ENCODE measurements around the gene PPP6C.
A peak's percentile ranks its signal among the peaks of the same experiment; 100 is the strongest.

Gene PPP6C

DNA sequence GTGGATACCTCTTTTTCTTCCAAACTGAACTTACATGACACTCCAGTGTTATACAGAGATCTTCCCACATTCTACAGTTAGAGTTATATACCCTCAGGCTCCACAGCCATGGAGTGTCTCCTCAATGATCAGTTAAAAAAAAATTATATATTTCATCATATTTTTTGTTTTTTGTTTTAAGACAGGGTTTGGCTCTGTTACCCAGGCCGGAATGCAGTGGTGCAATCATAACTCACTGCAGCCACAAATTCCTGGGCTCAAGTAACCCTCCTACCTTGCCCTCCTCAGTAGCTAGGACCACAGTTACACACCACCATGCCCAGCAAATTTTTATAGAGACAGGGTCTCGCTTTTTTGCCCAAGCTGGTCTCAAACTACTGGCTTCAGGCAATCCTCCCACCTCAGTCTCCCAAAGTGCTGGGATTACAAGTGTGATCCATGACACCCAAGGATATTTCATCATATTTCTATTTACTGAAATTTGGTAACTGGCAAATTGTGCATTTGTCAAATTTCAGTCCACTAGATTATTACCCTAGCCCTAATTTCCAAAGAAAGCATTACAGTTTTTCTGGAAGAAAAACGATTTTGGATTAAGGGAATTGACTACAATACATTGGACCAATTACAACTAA lies 28.2 kb downstream of the PPP6C start:
- no peak for TF ChIP-seq GATA1 (IDR thresholded peaks at IDR 0.05; ENCODE audit: low read depth, low read length)
- no peak for TF ChIP-seq POLR2A (IDR thresholded peaks at IDR 0.05; ENCODE audit: low read length)
- DNase-seq, result no peak

DNA sequence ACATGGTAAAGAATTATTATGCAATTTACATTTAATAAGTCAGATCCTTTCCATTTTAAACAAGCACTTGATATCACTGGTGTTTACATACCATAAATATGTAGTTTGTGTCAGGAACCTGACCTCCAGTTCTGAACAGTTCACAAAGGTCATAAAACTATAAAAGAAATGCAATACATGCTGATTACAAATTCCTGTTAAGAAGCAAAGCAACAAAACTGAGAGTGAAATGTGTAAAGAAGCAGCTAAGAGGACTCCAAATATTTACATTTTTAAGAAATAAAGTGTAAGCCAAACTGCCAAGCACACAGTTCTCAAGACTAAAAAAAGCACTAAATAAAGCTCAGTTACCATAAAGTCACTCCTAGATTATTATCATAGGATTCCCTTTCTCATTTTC lies 28.9 kb downstream of the PPP6C start:
- TF ChIP-seq GATA1 (IDR thresholded peaks at IDR 0.05; ENCODE audit: low read depth, low read length) (no peak), POLR2A (IDR thresholded peaks at IDR 0.05; ENCODE audit: low read length) (no peak)
- no peak for DNase-seq

DNA sequence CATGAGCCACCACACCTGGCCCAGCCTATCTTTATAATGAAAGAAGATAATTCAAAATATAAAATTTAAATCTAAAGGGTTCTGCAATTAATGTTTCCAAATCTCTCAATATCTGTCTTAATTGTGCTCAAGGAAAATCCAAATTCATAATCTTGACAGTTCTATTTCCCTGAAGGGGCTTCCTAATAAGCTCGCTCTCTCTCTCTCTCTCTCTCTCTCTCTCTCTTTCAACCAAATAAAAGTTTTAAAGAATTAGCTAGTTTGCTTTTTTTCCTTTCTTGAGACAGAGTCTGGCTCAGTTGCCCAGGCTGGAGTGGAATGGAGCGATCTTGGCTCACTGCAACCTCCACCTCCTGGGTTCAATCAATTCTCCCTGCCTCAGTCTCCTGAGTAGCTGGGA lies 33.1 kb downstream of the PPP6C start:
- no peak for TF ChIP-seq POLR2A (IDR thresholded peaks at IDR 0.05; ENCODE audit: low read length)
- no peak for TF ChIP-seq GATA1 (IDR thresholded peaks at IDR 0.05; ENCODE audit: low read depth, low read length)
- DNase-seq, result no peak

DNA sequence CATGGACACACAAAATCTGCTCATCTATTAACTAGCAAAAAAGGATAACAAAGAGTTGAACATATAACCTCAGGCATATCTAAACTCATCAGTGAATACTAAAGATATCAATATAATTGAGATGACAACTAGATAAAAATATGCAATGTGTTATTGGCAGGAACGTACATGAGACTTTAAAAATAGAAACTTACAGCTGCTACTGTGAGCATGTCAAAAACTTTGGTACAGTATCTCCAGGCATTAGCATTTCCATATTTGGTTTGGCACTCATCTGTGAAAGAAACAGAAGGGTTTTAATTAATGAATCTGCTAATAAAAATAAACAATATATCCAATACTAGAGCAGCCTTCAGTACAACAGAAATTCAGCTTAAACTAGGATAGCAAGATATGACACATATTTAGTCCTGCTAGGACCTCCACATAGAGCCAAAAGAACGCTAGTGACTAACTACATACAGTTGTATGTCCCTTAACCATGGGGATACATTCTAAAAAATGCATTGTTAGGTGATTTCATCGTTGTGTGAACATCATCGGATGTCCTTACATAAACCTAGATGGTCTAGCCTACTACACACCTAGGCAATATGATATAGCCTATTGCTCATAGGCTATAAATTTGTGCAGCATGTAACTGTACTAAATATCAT lies 35.8 kb downstream of the PPP6C start:
- TF ChIP-seq GATA1 (IDR thresholded peaks at IDR 0.05; ENCODE audit: low read depth, low read length) (no peak), POLR2A (IDR thresholded peaks at IDR 0.05; ENCODE audit: low read length) (no peak)
- DNase-seq, result no peak

DNA sequence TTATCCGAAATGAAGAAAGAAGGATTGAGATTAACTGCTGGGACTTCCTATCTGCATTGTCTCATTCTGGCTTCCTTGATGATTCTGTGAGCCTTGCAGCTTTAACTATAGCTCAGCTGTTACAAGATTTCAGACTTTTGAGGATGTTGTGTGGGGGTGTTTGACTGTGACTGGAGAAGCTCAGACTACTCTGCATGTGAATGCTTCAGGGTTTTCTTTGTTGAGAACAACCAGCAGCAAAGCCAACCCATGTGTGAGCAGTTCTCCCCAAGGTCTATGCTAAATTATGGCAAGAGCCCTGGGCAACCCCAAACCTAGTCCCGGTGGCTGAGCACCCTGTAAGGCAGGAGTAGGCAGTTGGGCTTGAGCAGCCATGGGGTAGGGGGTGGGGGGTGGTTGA lies 37.9 kb downstream of the PPP6C start:
- no peak for TF ChIP-seq GATA1 (IDR thresholded peaks at IDR 0.05; ENCODE audit: low read depth, low read length)
- no peak for TF ChIP-seq POLR2A (IDR thresholded peaks at IDR 0.05; ENCODE audit: low read length)
- DNase-seq, result no peak

DNA sequence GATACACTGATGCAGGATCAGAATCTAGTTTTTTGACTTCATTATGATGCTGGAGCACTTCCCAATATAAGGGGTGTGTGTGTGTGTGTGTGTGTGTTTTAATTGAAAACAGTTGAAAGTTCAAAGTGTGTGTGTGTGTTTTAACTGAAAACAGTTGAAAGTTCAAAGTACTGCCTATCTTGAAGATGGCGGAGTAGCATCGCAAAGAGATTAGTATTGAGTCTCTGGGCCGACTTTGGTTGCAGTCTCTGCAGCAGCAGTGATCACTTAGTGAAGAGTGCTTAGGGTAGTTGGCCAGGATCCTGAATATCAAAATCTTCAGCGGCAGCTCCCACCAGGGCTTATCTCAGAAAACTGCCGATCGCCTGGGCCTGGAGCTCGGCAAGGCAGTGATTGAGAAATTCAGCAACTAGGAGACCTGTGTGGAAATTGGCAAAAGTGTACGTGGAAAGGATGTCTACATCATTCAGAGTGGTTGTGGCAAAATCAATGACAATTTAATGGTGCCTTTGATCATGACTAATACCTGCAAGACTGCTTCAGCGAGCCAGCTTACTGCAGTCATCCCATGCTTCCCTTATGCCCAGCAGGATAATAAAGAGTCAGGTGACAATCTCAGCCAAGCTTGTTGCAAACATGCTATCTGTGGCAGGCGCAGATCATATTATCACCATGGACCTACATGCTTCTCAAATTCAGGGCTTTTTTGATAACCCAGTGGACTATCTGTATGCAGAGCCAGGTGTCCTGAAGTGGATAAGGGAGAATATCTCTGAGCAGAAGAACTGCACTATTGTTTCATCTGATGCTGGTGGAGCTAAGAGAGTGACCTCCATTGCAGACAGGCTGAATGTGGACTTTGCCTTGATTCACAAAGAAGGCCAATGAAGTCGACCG lies 39.0 kb downstream of the PPP6C start:
- TF ChIP-seq GATA1 (IDR thresholded peaks at IDR 0.05; ENCODE audit: low read depth, low read length) (no peak), POLR2A (IDR thresholded peaks at IDR 0.05; ENCODE audit: low read length) (no peak)
- DNase-seq, result peak; percentile 29 to 87

DNA sequence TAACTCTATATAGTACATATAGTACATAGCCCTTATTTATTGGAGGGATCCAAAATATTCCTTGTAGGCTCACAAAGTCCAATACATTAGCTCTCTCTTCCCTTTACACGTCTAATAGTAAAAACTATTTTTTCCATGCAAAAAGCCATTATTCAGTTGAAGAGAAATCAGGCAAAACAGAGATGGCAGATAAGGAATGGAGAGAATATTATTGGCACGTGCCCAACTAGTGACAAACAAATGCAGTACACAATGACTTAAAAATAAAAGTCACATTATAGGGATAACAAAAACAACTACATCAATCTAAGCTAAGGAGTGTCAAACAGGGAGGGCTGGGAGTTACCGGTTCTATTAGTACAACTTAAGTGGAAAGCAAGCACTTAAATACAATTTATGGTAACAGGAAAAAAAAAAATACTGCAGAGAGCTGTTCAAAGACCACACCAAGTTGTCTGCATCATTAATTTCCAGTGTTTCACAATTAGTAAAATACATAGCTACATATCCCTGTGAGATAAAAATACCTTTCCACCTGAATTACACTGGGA lies 42.1 kb downstream of the PPP6C start:
- peak; percentile 29 to 30 for DNase-seq
- TF ChIP-seq POLR2A (IDR thresholded peaks at IDR 0.05; ENCODE audit: low read length) (no peak), GATA1 (IDR thresholded peaks at IDR 0.05; ENCODE audit: low read depth, low read length) (no peak)

DNA sequence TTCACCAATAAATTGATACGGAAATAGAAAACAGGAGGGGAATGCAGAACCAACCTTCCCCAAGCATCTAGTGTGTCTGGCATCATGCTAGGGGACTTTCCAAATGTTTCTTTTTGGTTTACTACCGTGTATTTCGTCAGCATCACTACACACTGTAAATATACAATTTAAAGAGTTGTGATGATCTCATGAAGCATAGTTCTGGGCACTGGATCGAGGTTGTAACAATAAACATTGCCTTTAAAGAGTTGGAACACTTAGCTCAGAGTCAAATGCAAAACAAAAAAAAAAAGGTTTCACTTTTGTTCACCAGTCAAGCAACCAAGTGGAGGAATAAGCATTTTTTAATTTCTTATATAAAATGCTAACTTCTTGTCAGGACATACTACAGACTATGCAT lies 43.4 kb downstream of the PPP6C start:
- DNase-seq, result no peak
- TF ChIP-seq GATA1 (IDR thresholded peaks at IDR 0.05; ENCODE audit: low read depth, low read length) (no peak), POLR2A (IDR thresholded peaks at IDR 0.05; ENCODE audit: low read length) (no peak)

DNA sequence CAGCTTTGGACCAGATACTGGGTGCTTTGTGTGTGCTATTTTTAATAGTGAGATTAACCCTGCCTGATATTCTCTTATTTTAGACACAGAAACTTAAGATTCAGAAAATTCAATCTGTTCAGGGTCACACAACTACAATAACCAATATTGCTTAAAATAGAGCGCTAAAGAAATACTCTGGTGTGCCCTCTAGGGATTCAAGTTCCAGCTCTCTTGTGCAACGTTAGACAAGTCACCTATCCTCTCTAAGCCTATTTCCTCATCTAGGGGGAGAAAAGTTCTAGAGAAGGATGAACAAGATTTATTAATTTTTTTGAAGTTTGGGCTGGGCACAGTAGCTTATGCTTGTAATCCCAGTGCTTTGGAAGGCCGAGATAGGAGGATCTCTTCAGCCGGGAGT lies 44.2 kb downstream of the PPP6C start:
- no peak for DNase-seq
- TF ChIP-seq POLR2A (IDR thresholded peaks at IDR 0.05; ENCODE audit: low read length), result no peak
- no peak for TF ChIP-seq GATA1 (IDR thresholded peaks at IDR 0.05; ENCODE audit: low read depth, low read length)

DNA sequence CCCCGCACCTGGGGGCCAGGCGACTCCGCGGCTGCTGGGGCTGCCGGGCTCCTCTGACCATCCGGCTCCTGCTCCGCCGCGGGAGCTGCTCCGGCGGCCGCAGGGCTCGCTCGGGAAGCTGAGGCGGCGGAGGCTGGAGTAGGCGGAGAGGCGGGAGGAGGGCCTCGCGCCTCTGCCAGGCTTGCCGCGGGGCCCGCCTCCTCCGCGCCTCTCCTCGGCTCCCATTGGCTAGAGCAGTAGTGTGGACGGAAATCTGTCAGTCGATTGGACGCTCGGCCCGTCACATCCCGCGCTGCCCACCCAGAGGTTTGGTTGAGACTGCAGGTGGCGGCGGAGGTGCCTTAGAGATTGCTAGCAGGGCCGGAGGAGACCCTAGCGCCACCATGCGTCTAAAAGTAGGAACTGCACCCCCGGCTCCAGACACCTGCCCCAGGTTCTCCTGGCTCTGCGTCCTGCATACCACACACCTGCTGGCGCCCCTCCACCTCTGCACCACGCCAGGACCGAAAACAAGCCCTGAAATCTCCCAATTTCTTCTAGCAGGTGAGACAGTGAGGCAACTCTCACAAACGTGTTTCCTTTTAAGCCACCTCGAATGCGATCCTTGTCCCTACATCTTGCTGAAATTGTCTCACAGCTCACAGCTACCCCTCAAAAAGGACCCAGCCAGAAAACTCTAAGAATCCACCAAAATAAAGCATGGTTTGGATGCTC lies 46.1 kb downstream of the PPP6C start, which contains the start of gene SCAI:
Gene SCAI (minus strand): TSS at position 152 of the 714 bp plus-strand sequence. CDS start 91 bp downstream, at position 61.
- TF ChIP-seq POLR2A (IDR thresholded peaks at IDR 0.05; ENCODE audit: low read length) (peak; percentile 31), GATA1 (IDR thresholded peaks at IDR 0.05; ENCODE audit: low read depth, low read length) (no peak)
- peak; percentile 99 for DNase-seq

DNA sequence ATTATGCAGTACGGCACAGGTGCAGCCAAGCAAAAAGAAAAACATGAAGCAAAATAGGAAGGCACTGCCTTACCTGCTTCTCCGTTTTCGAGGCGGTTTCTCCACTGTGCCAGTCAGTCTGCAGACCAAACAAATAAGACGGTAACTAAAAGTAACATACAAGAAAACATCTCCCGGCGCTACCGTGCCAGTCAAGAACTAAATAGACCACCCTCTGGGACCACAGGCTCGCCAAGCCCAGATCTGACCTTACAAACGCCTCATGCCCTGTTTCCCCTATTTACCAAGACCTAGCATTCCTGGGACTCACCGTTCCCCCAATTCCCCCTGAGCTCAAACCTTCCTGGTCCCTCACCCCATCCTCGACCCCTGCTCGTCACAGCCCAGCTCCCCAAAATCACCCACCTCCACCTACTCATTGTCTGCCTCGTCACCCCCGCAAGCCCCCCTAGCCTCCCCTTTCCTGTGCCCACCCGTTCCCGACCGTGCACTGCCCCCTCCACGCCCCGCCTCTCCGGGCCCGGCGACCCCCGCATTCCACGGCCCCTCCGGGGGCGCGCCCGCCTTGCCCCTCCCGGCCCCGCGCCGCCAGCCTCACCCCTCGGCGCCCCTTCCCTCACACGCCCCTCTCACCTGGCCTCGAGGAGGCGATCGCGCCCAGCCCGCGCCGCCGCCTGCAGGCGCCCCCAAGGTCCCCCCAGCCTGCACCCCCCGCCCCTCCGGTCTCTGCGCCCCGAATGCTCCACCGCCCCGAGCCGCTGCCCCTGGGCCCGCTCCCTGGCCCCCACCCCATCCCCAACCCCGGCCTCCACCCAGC lies 46.8 kb downstream of the PPP6C start:
- TF ChIP-seq POLR2A (IDR thresholded peaks at IDR 0.05; ENCODE audit: low read length) (no peak), GATA1 (IDR thresholded peaks at IDR 0.05; ENCODE audit: low read depth, low read length) (no peak)
- peak; percentile 15 to 36 for DNase-seq

DNA sequence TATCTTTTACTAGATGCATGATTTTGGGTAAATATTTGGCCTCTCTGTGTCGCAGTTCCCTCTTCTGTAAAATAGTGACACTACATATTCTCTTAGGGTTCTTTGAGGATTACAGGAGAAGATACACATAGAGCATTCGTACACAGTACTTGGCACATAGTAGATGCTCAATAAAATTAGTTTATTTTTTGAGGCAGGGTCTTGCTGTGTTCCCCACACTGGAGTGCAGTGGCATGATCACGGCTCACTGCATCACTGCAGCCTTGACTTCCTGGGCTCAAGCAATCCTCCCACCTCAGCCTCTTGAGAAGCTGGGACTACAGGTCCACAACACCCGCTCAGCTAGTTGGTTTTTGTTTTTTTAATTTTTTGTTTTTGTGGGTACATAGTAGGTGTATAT lies 47.9 kb downstream of the PPP6C start:
- no peak for DNase-seq
- TF ChIP-seq GATA1 (IDR thresholded peaks at IDR 0.05; ENCODE audit: low read depth, low read length) (no peak), POLR2A (IDR thresholded peaks at IDR 0.05; ENCODE audit: low read length) (no peak)

DNA sequence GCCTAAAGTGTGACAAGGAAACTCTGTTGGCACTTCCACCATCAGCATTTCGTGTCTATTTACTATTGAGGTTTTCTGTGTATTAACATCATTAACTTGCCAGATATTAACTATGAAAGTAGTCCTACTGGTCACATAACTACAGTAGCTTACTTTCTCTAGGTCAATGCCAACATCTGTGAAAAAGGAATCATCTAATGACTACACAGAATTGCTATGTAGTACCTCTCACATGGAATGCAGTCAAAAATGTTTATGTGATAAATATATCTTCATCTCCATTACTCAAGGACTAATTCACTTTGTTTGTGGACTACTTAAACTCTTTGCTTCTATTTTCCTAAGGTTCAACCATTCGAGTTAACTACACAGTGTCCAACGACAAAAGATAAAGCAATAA lies 48.4 kb downstream of the PPP6C start:
- DNase-seq, result no peak
- TF ChIP-seq GATA1 (IDR thresholded peaks at IDR 0.05; ENCODE audit: low read depth, low read length) (no peak), POLR2A (IDR thresholded peaks at IDR 0.05; ENCODE audit: low read length) (no peak)

Measured in erythroblast (primary cell).